ENCODE results near the gene RNF217.

RNF217 gene

DNA sequence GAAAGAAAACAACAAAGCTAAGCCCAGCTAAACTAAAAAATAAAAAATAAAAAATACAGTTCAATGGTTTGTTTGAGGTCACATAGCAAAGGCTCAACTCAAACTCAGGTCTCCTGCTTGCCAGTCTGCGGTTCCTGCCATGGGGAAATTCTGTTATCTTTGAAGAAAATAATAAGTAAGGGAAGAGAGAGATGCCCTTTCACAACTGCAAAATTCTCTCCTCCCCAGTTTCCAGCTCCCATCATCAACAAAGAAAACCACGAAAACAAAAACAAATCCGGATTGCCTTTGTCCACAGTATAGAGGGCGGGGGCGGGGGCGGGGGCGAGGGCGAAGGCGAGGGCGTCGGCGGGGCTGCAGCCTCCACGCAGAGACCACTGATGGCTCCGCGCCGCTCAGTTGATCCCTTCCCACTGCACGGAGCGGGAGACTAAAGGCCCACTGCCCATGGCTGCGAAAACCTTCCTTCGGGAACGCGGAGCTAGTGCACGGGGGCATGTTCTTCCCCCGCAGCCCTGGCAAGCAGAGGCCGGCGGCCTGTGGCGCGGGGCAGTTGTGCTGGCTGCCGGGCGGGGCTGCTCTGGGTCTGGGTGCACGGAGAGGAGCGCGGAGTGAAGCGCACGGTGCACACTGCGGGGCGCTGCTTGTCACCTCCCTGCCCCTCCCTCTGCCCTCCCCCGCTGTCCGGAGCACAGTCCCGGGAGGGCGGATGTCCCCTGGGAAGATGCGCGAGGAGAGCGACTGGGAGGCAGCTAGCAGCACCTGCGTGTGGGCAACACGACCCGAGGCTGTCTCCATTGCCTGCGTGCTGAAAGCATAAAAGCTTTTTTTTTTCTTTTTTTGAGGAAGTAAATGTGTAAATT lies 137.2 kb downstream of the RNF217 start:
- no peak for DNase-seq (ENCODE audit: low read depth in 3 of 3)

DNA sequence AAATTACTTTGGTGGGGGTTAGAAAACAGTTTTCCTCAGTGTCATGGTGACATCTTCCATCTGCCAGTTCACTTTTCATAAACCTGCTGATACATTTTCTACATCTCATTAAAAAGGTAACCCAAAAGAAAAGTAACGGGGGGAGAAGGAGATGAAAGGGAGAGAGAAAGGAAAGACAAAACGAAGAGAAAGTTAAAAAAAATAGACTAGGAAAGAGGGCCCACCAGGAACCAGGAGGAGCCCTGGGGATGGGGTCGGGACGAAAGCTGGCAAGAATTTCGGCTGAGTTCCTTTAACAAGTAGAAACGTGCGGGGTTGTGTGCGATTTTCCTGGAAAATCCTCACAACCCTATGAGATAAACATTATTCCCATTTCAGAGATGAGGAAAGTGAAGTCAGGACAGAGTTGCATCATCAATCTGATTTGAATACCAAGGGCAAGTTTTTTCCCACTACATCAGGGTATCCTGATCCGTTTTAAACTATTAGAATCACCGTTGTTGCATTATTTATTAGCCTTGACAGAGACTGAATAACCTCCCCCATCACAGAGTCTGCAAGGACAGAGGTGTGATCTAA lies 137.9 kb downstream of the RNF217 start:
- DNase-seq (ENCODE audit: low read depth in 3 of 3) = no peak

DNA sequence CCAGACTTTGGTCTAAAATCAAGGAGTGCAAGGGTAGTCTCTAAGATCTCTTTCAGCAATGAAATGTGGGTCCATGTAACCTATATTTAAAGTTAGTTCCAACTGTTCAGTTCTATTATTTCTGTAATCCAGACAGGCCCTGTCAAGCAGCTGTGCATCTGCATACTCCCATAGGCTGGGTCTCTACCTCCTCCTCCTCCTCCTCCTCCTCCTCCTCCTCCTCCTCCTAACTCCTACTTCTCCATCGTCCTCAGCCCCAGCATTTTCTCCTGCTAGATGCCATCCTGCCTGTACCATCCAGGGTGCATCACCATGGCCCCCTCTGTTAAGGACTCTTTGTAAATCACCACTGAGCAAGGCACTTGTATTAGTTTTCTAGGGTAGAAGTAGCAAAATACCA lies 138.9 kb downstream of the RNF217 start:
- DNase-seq (ENCODE audit: low read depth in 3 of 3) = no peak

DNA sequence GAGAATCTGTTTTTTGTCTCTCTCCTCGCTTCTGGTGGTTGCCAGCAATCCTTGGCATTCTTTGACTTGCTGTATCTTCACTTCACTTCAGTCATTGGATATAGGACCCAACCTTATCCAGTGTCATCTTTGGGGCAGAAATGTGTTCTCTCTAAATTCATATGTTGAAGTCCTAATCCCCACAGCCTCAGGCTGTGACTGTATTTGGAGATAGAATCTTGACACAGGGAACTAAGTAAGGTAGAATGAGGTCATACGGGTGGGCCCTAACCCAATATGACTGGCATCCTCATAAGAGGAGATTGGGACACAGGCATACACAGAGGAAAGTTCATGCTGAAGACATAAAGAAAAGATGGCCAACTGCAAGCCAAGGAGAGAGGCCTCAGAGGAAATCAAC lies 139.4 kb downstream of the RNF217 start:
- DNase-seq (ENCODE audit: low read depth in 3 of 3) = no peak

DNA sequence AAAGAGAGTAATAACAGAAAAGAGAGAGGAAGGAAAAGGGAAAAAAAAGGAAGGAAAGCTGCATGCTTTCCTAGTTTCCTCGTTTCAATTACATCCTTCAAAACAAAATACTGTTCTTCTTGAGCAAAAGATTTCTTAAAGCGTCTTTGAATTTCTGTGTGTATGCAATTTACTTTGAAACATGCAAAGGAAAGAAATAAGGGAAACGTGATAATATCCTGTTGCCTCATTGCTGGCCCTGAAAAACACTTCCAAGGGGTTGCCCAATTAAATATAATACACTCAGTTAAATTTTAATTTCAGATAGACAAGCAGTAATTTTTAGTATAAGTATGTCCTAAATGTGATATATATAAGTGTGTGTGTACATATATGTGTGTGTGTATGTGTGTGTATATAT lies 140.2 kb downstream of the RNF217 start:
- DNase-seq (ENCODE audit: low read depth in 3 of 3) = no peak

DNA sequence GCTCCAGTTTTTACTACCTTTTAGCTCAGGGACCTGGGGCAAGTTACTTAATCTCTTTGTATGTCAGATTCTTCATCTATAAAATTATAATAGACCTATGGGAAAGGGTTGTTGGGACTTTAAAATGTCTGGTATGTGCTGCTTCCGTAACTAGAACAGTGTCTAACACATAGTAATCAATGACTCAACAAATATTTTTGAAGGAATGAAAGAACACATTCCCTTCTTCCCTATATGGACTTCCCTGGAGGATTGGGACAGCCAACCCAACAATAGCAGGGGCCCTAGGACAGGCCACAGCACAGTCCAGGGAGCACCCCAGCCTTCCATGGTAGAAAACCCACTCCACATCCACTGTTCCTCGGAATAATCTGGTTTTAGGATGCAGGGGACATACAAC lies 140.7 kb downstream of the RNF217 start:
- no peak for DNase-seq (ENCODE audit: low read depth in 3 of 3)

DNA sequence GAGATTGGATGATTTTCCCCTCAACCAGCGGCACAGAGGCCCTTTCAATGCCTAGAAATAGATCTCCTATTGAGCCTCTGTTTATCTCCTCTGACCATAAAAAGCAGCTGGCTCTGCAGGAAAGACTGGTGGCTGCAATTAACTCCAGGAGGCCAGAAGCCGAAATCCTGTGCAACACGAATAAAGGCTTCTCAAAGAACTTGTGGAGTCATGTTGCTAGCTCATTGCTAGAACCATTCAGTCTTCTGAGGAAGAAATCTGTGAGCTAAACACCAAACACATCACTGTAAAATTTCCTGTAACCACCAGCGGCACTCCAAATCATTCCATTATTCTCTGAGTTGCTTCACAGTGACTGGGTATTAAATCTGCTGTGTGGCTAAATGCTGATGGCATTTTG lies 142.2 kb downstream of the RNF217 start:
- no peak for DNase-seq (ENCODE audit: low read depth in 3 of 3)

DNA sequence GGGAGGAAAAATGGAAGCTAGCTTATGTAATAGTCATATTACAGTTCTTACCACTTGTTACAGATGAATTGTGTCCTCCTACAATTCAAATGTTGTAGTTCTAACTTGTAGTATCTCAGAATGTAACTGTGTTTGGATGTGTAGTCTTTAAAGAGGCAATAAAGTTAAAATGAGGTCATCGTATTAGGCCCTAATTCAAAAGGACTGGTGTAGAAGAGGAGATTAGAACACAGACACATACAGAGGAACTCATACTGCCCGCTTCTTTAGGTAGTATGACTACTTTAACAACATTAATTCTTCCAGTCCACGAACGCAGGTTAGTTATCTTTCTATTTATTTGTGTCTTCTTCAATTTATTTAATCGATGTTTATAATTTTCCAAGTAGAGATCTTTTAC lies 144.8 kb downstream of the RNF217 start:
- DNase-seq (ENCODE audit: low read depth in 3 of 3) = no peak

DNA sequence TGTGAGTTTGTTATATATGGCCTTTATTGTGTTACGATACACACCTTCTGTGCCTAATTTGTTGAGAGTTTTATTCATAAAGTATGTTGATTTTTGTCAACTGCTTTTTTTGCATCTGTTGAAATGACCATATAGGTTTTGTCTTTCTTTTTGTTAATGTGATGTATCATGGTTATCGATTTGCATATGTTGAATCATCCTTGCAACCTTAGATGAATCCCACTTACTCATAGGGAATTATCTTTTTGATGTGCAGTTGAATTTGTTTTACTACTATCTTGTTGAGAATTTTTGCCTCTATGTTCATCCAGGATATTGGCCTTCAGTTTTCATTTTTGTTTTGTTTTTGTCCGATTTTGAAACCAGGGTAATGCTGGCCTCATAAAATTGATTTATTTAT lies 145.7 kb downstream of the RNF217 start:
- DNase-seq (ENCODE audit: low read depth in 3 of 3) = no peak

DNA sequence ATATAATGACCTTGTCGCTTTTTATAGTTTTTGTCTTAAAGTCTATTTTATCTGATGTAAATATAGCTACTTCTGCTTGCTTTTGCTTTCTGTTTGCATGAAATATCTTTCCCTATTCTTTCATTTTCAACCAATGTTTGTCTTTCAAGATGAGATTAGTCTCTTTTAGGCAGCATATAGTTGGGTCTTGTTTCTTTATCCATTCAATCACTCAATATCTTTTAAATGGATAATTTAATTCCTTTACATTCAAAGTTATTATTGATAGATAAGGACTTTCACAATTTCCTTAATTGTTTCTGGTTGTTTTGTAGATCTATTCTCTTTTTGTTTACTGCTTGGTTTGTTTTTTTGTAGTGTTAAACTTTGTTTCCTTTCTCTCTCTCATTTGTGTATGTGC lies 147.8 kb downstream of the RNF217 start:
- no peak for DNase-seq (ENCODE audit: low read depth in 3 of 3)

DNA sequence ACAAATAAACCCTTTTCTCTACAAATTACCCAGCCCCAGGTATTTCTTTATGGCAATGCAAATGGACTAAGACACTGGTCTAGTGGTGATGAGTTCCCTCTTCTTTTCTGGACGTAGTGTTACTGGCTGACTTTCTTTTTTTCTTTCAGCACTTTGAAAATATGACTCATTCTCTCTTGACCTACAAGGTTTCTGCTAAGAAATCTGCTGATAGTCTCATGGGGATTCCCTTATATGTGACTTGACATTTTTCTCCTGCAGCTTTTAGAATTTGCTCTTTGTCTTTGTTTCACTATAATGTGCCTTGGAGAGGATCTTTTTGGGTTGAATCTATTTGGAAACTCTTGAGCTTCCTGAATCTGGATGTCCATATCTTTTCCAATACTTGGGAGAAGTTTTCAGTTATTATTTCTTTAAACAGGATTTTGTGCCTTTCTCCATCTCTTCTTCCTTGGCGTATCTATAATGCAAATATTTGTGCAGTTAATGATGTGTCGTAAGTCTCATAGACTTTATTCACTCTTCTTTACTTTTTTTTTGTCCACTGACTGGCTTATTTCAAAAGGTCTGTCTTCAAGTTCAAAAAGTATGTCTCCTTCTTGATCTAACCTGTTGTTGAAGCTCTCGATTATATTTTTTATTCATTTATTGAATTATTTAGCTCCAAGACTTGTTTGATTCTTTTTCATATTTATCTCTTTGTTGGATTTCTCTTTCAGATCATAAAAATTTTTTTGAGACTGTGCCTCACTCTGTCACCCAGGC lies 149.2 kb downstream of the RNF217 start:
- no peak for DNase-seq (ENCODE audit: low read depth in 3 of 3)

DNA sequence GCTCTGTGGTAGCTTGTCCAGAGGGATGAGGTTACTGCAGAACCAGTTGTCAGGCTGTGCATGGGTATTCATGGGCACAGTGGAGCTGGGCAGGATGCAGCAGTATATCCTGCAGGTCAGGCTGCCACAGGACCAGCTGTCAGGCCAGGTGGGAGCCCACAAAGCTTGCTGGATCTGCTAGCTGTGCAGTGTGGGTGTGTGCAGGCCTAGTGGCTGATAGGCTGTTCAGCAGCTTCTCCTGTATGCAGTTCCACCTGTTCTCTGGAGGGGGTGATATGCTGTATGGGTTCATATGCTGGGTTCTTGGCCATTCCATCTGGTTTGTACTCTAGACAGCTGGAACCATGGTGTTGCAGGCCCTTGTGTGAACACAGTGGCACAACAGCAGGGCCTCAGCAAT lies 150.7 kb downstream of the RNF217 start:
- no peak for DNase-seq (ENCODE audit: low read depth in 3 of 3)

DNA sequence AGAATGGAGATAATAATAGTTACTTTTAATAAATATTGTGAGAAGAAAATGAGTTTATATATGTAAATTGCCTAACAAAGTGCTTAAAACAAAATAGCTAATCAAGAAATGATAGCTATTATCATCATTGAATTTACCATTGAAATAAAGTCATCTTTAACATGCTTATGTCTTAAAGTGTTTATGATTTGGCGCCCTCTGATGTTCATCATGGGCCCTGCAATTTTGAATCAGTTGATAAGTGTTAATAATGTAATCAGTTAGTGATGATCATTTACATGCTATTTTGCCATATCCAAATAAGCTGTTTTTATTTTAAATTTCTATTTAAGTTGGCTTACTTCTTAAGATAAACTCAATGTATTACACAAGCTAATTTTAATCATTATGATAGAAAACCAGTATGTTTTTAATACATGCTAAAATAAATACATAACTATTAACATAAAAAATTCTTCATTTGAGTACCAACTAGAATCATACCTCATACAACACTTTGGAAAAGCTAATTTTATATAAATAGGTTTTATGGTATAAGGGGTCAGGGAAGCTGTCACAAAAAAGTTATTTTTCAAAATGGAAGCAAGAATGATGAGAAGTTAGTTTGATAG lies 152.1 kb downstream of the RNF217 start:
- no peak for DNase-seq (ENCODE audit: low read depth in 3 of 3)

DNA sequence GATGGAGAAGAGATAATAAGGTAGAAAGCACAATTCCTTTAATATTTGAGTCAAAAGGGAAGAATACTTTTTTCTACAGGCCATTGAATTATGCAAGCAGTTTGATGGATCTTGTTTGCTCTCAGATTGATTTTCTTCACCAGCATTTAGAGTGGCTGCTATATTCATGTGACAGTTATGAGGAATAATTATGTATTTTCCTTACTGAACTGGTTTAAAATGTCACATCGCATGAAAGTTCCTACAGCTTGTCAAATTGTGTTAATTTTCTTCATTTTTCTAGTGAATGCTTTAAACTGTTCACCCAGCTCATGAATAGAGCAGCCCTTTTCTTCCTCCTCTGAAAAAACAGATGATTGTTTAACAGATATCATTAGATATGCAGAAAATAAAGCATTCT lies 153.9 kb downstream of the RNF217 start:
- DNase-seq (ENCODE audit: low read depth in 3 of 3) = no peak

DNA sequence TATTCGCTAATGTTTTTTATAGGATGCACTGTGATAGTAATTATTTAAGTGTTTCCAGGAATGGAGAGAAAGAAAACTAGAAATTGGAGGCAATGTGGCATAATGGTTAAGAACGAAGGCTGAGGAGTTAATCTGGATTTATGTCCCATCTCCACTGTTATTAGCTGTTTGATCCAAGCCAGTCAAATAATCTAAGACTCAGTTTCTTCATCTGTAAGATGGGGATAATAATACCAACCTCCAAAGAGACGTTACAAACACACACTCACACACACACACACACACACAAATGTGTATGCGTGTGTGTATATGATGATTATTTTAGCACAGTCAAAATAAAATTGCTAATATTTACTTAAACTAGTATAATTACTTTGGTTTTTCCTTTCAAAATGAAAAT lies 154.5 kb downstream of the RNF217 start:
- DNase-seq (ENCODE audit: low read depth in 3 of 3) = no peak

DNA sequence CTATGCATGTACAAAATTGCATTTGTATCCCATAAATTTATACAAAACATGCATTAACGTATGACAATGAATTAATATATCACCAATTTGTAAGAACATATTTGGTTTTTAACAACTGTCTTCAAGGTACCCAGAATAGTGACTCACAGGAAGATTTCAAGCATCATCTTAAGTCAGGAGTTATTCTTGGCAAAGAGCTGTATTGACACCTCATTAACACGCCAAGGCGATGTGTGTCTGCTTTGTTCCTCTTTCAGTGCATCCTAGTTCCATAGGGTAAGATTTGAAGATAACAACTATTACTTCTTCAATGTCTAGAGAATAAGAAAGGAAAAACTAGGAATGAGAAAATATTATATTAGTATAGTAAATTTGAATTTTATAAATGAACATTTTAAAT lies 155.6 kb downstream of the RNF217 start:
- no peak for DNase-seq (ENCODE audit: low read depth in 3 of 3)

DNA sequence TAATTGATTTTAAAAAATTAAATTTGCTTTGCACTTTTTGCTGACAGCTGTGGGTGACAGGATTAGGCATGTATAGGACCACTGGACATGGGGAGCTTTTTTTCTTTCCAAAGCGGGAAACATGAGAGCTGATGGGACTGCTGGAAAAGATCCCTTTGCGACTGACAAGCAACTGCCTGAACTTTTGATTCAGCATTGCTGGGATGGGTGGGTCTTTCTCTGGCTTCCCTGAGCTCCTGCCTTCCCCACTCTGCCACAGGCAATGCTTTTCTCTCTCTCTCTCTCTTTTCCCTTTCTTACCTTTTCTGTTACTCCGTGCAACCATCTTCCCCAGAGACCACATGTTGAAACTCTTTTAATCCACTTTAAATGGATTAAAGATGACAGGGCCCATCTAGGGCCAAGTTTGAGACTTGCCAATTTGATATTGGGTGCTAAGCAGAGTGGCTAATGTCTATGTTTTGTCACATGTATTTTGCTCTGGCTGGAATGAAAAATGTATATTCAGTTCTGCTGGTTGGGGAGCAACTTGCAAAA lies 157.9 kb downstream of the RNF217 start:
- no peak for DNase-seq (ENCODE audit: low read depth in 3 of 3)

DNA sequence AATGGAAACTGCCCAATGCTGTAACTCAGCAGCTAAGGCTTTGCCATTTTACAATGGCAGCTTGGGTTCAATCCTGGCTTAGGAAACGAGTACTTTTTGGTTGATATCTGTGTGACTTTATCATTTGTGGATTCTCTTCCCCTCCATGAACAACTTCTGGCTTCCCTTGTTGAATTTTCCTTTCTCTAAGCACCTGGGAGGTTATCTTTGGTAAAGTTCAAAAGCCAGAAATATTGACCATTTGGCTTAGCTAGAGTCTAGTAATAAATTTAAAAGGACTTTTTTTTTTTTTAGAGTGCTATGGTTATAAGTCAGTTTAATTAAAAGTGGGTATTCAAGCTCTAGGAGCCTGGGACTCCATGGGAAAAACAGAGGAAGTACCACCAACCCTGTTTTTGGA lies 159.7 kb downstream of the RNF217 start:
- DNase-seq (ENCODE audit: low read depth in 3 of 3) = no peak

DNA sequence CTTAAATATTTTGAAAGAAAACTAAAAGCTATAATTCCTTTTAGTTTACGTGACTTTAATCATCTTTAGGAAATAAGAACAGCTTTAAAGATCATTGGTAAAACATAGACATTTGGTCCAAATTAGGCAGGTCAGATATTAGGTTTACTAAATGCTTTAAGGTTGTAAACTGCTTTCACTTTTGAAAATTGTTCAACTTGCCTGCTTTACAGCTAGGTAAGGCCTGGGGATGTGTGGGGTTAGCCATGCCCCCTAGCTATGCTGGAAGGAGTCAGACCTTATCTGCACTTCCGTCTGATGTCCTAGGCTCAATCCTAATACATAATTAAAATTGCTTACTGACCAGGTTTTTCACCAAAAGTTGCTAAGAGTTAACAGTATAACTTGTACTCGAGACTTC lies 160.8 kb downstream of the RNF217 start:
- no peak for DNase-seq (ENCODE audit: low read depth in 3 of 3)

DNA sequence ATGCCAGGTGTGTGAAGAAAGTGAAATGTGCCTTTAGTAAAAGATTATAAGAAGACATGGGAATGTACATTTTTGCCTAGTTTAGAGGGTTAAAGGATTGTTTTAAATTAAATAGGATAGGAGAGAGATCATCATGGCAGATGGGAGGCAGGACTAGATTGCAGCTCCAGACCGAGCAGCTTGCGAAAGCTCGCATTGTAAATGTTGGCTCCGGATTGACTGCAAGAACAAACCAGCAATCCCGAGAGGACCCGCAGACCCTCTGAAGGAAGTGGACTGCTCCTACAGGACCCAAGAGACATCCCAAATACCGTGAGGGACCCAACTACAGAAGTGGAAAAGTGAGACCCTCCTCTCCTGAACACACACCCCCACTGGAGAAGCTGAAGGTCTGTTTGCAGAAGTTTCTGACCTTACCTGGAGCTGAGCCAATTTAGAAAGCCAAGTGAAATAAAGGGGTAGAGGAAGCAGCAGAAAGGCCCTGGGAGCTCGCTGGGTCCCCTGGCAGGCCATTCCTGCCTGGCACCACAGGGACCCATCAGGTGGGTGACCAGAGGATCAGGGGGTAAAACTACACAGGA lies 161.3 kb downstream of the RNF217 start:
- no peak for DNase-seq (ENCODE audit: low read depth in 3 of 3)

DNA sequence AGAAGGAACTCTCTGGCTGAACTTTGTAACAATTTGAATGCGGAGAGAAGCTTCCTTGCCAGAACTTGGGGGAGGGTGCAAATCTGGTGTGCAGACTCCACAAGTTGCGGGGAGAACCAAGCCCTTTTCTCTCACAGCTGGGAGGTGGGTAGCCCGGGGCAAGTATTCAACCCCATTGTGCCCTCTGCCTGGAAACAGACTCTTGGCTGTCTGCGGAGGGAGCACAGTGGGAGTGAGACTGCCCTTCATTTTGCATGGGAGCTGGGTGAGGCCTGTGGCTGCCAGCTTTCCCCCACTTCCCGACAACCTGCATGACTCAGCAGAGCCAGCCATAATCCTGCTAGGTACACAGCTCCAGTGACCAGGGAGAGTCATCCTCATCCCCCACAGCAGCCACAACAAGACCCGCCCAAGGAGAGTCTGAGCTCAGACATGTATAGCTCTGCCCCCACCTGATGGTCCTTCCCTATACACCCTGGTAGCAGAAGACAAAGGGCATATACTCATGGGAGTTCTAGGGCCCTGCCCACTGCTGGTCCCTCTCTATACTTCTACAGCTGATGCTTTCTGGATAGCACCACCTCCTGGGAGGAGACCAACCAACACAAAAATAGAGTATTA lies 161.9 kb downstream of the RNF217 start:
- no peak for DNase-seq (ENCODE audit: low read depth in 3 of 3)

All from stimulated activated CD4-positive, alpha-beta T cell treated with anti-CD3 and anti-CD28 coated beads, TNF-alpha, amount 100 ng/mL, for 4 hours (primary cell).